Left ventricle myocardium inferior (tissue), 1 donor: ENCODE results near the gene COBL. TPM values are rescaled to one million over a fixed set of nuclear protein-coding genes. Genes with fewer than 3 reads are reported as not detected.

Source experiments
- DNase-seq: peaks from one replicate; pipeline ENCODE4 v3.0.0-alpha.2; 2020
- H3K27ac ChIP-seq: fragments of 200-600 bp; replicated peaks from 2 replicates; pipeline ENCODE4 v1.8.0; 2021
- H3K27me3 ChIP-seq: fragments of 200-600 bp; 2 replicates; pipeline ENCODE4 v1.8.0; 2021; ENCODE audit warnings: low read depth
- H3K36me3 ChIP-seq: fragments of 200-600 bp; 2 replicates; pipeline ENCODE4 v1.8.0; 2021
- H3K4me1 ChIP-seq: fragments of 200-600 bp; 2 replicates; pipeline ENCODE4 v1.8.0; 2021
- H3K4me3 ChIP-seq: fragments of 200-600 bp; 2 replicates; pipeline ENCODE4 v1.8.0; 2021; ENCODE audit warnings: mild to moderate bottlenecking, moderate library complexity
- H3K9me3 ChIP-seq: fragments of 200-600 bp; replicated peaks from 2 replicates; pipeline ENCODE4 v1.8.0; 2021
- intact Hi-C: fragments of 100-400 bp; cut with micrococcal nuclease; formaldehyde crosslinking; loops from one replicate; pipeline ENCODE4 v1.11.0; 2022
- total RNA-seq: library from RNA; stranded (reverse); fragmentation: NEBNext Ultra II Directional; extraction: Animal tissue kit (Norgen Biotek cat#: 25700); gene quantifications from one replicate; pipeline ENCODE4 v1.2.1, GENCODE V29; 2021
- TF ChIP-seq, protein P1 (sequence below): fragments of 200-600 bp; IDR thresholded peaks from 2 replicates; pipeline ENCODE4 v1.8.0; 2021; ENCODE audit warnings: antibody characterized with exemption, mild to moderate bottlenecking, borderline replicate concordance
- donor health status: DM: no; HTN: yes; CAD: no; lungs with severe emphysema.

The COBL gene
- total RNA-seq, 1 donor from 2014 or later = 77.1 TPM

DNA sequence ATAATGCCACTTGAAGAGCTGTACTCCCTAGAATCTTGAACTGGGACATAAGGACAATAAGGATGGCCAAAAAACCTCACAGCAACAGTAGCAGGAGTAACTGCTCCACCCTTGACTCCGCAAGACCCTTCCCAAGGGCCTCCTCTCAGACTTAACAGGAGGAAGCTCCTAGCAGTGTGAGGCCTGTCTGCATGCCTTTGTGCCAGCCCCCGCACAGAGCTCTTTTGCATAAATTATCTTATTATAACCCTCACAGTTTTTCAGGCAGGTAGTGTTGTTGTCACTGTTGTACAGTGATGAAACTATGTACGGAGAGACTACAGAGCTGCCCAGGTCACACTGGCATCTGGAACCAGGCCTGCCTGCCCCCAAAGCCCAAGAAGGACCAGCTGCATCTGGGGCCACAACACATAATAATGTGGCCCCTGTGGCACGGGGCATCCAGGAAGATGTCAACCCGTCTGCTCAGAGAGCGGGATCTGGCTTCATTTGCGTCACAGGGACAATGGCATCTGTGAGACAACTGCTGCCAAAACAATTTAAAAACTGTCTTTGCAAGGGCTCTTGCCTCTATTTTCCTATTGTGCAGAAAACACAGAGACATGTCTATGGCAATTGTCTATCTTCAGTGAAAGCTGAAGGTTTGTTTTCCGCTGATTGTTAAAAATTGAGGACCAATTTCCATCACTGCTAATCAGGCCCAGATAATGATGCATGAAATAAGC, 284.7 kb downstream of the COBL start:
- DNase-seq = no peak
- intact Hi-C loops = no loop called here
- no peak overlapping the region for H3K4me3 ChIP-seq
- TF ChIP-seq, protein P1, sequence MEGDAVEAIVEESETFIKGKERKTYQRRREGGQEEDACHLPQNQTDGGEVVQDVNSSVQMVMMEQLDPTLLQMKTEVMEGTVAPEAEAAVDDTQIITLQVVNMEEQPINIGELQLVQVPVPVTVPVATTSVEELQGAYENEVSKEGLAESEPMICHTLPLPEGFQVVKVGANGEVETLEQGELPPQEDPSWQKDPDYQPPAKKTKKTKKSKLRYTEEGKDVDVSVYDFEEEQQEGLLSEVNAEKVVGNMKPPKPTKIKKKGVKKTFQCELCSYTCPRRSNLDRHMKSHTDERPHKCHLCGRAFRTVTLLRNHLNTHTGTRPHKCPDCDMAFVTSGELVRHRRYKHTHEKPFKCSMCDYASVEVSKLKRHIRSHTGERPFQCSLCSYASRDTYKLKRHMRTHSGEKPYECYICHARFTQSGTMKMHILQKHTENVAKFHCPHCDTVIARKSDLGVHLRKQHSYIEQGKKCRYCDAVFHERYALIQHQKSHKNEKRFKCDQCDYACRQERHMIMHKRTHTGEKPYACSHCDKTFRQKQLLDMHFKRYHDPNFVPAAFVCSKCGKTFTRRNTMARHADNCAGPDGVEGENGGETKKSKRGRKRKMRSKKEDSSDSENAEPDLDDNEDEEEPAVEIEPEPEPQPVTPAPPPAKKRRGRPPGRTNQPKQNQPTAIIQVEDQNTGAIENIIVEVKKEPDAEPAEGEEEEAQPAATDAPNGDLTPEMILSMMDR = no peak
- H3K27ac ChIP-seq = no peak overlapping the region
- no peaks in the 10 kb centered on the region for H3K9me3 ChIP-seq
- no peaks in the 10 kb centered on the region for H3K36me3 ChIP-seq
- H3K4me1 ChIP-seq = peaks cover 24% of the 10 kb centered on the region
- H3K27me3 ChIP-seq = no peaks in the 10 kb centered on the region

DNA sequence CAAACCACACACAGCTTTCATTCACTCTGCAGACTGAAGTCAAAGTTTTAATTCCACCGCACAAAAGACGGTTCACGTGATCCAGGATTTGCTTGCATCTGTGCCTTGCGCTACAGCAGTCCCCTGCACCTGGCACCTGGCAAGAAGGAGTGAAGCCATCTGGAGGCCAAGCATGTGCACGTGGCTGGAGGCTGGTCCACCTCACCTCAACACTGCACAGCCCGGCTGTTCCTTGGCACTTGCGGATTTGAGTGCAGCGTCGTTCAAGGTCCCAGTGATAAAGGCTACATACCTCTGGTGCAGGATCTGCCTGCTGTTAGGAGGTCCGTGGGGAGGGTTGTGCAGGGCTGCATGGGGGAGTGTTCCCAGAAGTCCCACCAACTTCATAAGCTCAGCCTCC, 285.4 kb downstream of the COBL start:
- Histone ChIP-seq H3K36me3 (no peaks in the 10 kb centered on the region), H3K4me3 (no peak overlapping the region), H3K27ac (no peak overlapping the region), H3K4me1 (peaks cover 24% of the 10 kb centered on the region), H3K9me3 (no peaks in the 10 kb centered on the region), H3K27me3 (no peaks in the 10 kb centered on the region)
- TF ChIP-seq, protein P1 = no peak
- intact Hi-C loops = no loop called here
- DNase-seq = no peak

DNA sequence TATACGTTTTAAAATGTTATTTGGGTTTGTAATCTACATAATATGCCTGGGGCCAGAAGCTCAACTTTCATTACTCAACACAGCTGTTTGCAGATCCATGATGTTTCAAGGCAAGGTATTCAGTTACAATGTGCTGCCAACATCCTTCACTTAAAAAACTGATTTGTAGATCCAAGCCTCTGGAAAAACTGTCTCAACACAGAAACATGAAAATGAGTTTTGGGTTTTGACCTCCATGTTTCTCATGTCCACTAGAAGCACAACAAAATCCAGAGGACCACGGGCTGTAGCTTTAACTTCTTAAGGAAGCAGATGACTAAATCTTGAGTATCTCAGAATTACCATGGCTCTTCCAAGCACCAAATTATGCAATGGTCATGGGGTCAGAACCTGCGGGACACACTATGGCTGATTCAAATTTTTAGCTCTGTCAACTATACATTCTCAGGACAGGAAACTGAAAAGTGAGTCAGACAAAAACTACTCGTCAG, 286.9 kb downstream of the COBL start:
- intact Hi-C loops = no loop called here
- peak overlapping the region; percentile 51 for H3K27ac ChIP-seq
- TF ChIP-seq, protein P1 = no peak
- no peaks in the 10 kb centered on the region for H3K36me3 ChIP-seq
- no peak overlapping the region for H3K4me3 ChIP-seq
- no peak for DNase-seq
- no peaks in the 10 kb centered on the region for H3K27me3 ChIP-seq
- H3K4me1 ChIP-seq = peaks cover 32% of the 10 kb centered on the region
- no peaks in the 10 kb centered on the region for H3K9me3 ChIP-seq

DNA sequence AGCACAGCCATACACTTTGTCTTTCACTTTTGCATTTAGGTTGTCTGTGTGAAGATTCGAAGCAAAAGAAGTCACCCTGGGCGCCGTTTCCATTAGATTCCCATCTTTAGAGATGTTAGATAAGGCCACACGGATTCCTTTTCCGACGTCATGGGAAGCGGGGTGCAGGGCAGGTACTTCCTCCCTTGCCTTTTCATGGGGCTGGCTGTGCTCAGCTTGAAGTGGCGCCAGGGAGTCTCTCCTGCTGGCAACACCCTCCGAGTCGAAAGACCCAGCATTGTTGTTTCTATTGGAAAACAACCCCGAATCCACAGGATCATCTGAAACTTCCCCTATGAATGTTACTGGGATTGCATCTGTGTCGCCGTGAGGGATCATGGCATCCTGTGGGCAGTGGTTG, 287.5 kb downstream of the COBL start:
- peak overlapping the region; percentile 8 for H3K4me3 ChIP-seq
- intact Hi-C loops = no loop called here
- TF ChIP-seq, protein P1 = no peak
- H3K9me3 ChIP-seq = no peaks in the 10 kb centered on the region
- no peaks in the 10 kb centered on the region for H3K36me3 ChIP-seq
- peak overlapping the region; percentile 51 for H3K27ac ChIP-seq
- no peak for DNase-seq
- H3K27me3 ChIP-seq = no peaks in the 10 kb centered on the region
- peaks cover 26% of the 10 kb centered on the region for H3K4me1 ChIP-seq

DNA sequence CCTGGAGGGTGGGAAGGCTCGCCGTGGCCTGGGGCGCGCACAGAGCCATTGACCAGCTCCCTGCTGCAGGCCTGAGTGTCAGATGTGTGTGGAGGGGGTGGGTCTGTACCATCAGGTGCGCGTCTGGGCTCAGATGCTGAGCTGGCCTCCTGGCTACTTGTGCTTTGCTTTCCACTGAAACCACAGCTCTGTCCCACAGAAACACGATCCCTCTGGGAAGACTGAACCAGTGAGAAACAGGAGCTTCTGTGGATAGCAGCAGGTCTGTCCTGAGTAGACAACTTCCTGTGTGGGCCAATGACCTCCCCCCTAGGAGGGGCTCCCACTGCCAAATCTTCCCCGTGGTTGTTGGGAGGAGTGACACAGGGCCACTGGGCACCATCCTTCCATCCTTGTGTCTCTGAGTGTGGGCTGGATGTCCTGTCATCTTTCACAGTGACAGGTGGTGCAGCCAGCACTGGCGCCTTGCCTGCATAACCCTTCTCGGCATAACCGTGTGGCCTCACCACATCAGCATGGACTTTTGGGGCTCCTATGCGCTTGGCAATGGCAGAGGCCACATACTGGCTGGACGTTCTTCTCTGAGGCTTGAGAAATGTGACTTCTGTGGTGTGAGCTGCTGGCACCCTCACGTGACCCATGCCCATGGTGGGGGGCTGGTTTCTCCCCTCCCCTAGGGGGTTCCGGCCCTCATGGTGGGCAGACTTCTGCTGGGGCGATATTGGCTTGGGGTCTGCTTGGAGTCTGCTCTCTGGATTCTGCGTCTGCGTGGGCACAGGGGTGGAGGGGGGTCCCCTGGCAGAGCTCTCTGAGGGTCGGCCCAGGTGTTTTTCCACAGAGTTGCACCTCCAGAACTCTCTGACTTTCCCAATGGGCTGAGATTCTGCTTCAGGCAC, 288.4 kb downstream of the COBL start:
- DNase-seq = no peak
- H3K27me3 ChIP-seq = no peaks in the 10 kb centered on the region
- H3K27ac ChIP-seq = peak overlapping the region; percentile 51

More for the DNA sequence above, 288.4 kb downstream of the COBL start:
- intact Hi-C loops = no loop called here
- H3K4me3 ChIP-seq = no peak overlapping the region
- TF ChIP-seq, protein P1 = no peak
- no peaks in the 10 kb centered on the region for H3K9me3 ChIP-seq
- no peaks in the 10 kb centered on the region for H3K36me3 ChIP-seq
- peaks cover 18% of the 10 kb centered on the region for H3K4me1 ChIP-seq
